Activated CD4-positive, alpha-beta T cell treated with anti-CD3 and anti-CD28 coated beads, Interleukin-2, amount 50 U/mL, for 1 hour (primary cell): Measurements from ENCODE around the gene SPATA12.
"Not testable (repeated sequence)": the region's sequence is repeated elsewhere in the genome, so short reads cannot be mapped to it uniquely, and the experiment has no call there.

Experiments used
- DNase-seq: peaks from one replicate; pipeline ENCODE4 v3.0.0-alpha.2; 2020

Gene SPATA12

GRCh38 chr3:57053122-57053521 lies 7.3 kb upstream of the SPATA12 start:
- DNase-seq: no peak

GRCh38 chr3:57057351-57057750 lies 3.1 kb upstream of the SPATA12 start:
- DNase-seq: no peak

- no peak for DNase-seq
Observed at GRCh38 chr3:57059411-57059810, 1.1 kb upstream of the SPATA12 start.

GRCh38 chr3:57061556-57061955 lies 1.1 kb downstream of the SPATA12 start:
- no peak for DNase-seq

- no peak for DNase-seq
Observed at GRCh38 chr3:57062101-57062631, 1.7 kb downstream of the SPATA12 start.

GRCh38 chr3:57063032-57063431 lies 2.6 kb downstream of the SPATA12 start:
- no peak for DNase-seq

- no peak for DNase-seq
Observed at GRCh38 chr3:57064001-57064400, 3.5 kb downstream of the SPATA12 start.

- DNase-seq: no peak
Observed at GRCh38 chr3:57064572-57064971, 4.1 kb downstream of the SPATA12 start.

- DNase-seq: no peak
Observed at GRCh38 chr3:57065588-57065987, 5.1 kb downstream of the SPATA12 start.

- DNase-seq: no peak
Observed at GRCh38 chr3:57066471-57066870, 6.0 kb downstream of the SPATA12 start.

- DNase-seq: no peak
Observed at GRCh38 chr3:57068437-57069089, 8.1 kb downstream of the SPATA12 start.

- no peak for DNase-seq
Observed at GRCh38 chr3:57069503-57069902, 9.0 kb downstream of the SPATA12 start.

- no peak for DNase-seq
Observed at GRCh38 chr3:57073628-57074027, 13.2 kb downstream of the SPATA12 start.

GRCh38 chr3:57074135-57074534 lies 13.7 kb downstream of the SPATA12 start:
- no peak for DNase-seq

GRCh38 chr3:57076422-57076951 lies 16.0 kb downstream of the SPATA12 start:
- DNase-seq: no peak

GRCh38 chr3:57077630-57078343 lies 17.3 kb downstream of the SPATA12 start:
- no peak for DNase-seq

GRCh38 chr3:57078344-57078634 lies 17.8 kb downstream of the SPATA12 start:
- no peak for DNase-seq

- DNase-seq: no peak
Observed at GRCh38 chr3:57078635-57079473, 18.4 kb downstream of the SPATA12 start.

GRCh38 chr3:57079474-57079831 lies 19.0 kb downstream of the SPATA12 start:
- DNase-seq: no peak

- DNase-seq: no peak
Observed at GRCh38 chr3:57080171-57080570, 19.7 kb downstream of the SPATA12 start.

GRCh38 chr3:57081173-57081572 lies 20.7 kb downstream of the SPATA12 start:
- no peak for DNase-seq

- no peak for DNase-seq
Observed at GRCh38 chr3:57082481-57082880, 22.0 kb downstream of the SPATA12 start.

- DNase-seq: not testable (repeated sequence)
Observed at GRCh38 chr3:57083266-57083995, 23.0 kb downstream of the SPATA12 start.
